ENCODE data around the gene AFF1. TPM values are rescaled to one million over a fixed set of nuclear protein-coding genes. Genes with fewer than 3 reads are reported as not detected.

AFF1 gene
- total and polyA plus RNA-seq, 2 donors (not counting 1 experiment from before 2014, with no cell fraction given) = 15.5 to 21.1 TPM

DNA sequence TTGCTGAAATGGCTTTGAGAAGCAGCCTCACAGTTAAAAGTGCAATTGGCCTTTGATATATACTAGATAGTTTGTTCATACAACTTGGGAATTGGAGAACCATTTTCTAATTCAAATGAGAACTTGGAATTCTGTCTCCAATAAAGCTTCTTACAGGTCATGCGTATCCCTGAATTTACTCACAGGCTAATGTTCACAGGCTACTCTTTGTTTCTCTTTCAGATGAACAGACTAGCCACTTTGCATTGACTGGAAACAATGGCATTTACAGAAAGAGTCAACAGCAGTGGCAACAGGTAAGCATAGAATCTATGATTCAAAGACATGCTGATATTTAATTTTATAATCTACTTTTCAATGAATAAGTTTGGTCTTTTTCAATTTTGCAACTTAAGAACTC lies 13.5 kb downstream of the AFF1 start:
- no peaks in the 10 kb centered on the region for H3K4me1 ChIP-seq (ENCODE audit: control insufficient read depth, extremely low read depth, insufficient read depth, low read length)
- H3K9ac ChIP-seq (ENCODE audit: insufficient read depth, low read length) = no peak overlapping the region
- no peak overlapping the region for H3K4me2 ChIP-seq (ENCODE audit: extremely low read depth, insufficient read depth, low read length)

GRCh38 chr4:86950831-86951525 lies 16.2 kb downstream of the AFF1 start:
- no peak for DNase-seq (ENCODE audit: low read depth in 2 of 2)
- H3K9me3 ChIP-seq (ENCODE audit: control insufficient read depth, insufficient read depth, low read depth, low read length) = no peaks in the 10 kb centered on the region
- peaks cover 2% of the 10 kb centered on the region for H4K20me1 ChIP-seq (ENCODE audit: control insufficient read depth, extremely low read depth, insufficient read depth, low read length)
- no peak overlapping the region for H3K27ac ChIP-seq (ENCODE audit: insufficient read depth, low read length)
- no peak overlapping the region for H3K4me3 ChIP-seq (replicated peaks in 1 of 4; ENCODE audit: control extremely low read depth in 1 of 4, insufficient read depth in 1 of 4, low read depth in 3 of 4, low read length in 4 of 4)
- TF ChIP-seq CTCF (conservative IDR thresholded peaks at IDR 0.05 in 1 of 2, IDR thresholded peaks at IDR 0.05 in 1 of 2; ENCODE audit: low read depth in 1 of 2, low read length in 2 of 2) (no peak), EZH2 (IDR thresholded peaks at IDR 0.05; ENCODE audit: low read length, missing control alignments) (no peak)
- H3K79me2 ChIP-seq (ENCODE audit: control insufficient read depth, insufficient read depth, low read length) = no peaks in the 10 kb centered on the region
- H3K4me2 ChIP-seq (ENCODE audit: extremely low read depth, insufficient read depth, low read length) = no peak overlapping the region
- no peaks in the 10 kb centered on the region for H3K36me3 ChIP-seq (ENCODE audit: control insufficient read depth, insufficient read depth, low read length)
- H3K4me1 ChIP-seq (ENCODE audit: control insufficient read depth, extremely low read depth, insufficient read depth, low read length) = no peaks in the 10 kb centered on the region
- no peak overlapping the region for H3K9ac ChIP-seq (ENCODE audit: insufficient read depth, low read length)
- no peak overlapping the region for H2AFZ ChIP-seq (ENCODE audit: low read length)
- no peaks in the 10 kb centered on the region for H3K27me3 ChIP-seq (ENCODE audit: control insufficient read depth, insufficient read depth, low read length)

More for the DNA sequence above, 13.5 kb downstream of the AFF1 start:
- Histone ChIP-seq H3K36me3 (ENCODE audit: control insufficient read depth, insufficient read depth, low read length) (no peaks in the 10 kb centered on the region), H2AFZ (ENCODE audit: low read length) (no peak overlapping the region), H4K20me1 (ENCODE audit: control insufficient read depth, extremely low read depth, insufficient read depth, low read length) (peaks cover 2% of the 10 kb centered on the region), H3K27ac (ENCODE audit: insufficient read depth, low read length) (no peak overlapping the region), H3K4me3 (replicated peaks in 1 of 4; ENCODE audit: control extremely low read depth in 1 of 4, insufficient read depth in 1 of 4, low read depth in 3 of 4, low read length in 4 of 4) (no peak overlapping the region), H3K27me3 (ENCODE audit: control insufficient read depth, insufficient read depth, low read length) (no peaks in the 10 kb centered on the region), H3K79me2 (ENCODE audit: control insufficient read depth, insufficient read depth, low read length) (peaks cover 1% of the 10 kb centered on the region), H3K9me3 (ENCODE audit: control insufficient read depth, insufficient read depth, low read depth, low read length) (no peaks in the 10 kb centered on the region)
- DNase-seq (ENCODE audit: low read depth in 2 of 2) = no peak
- no peak for TF ChIP-seq CTCF (conservative IDR thresholded peaks at IDR 0.05 in 1 of 2, IDR thresholded peaks at IDR 0.05 in 1 of 2; ENCODE audit: low read depth in 1 of 2, low read length in 2 of 2)
- TF ChIP-seq EZH2 (IDR thresholded peaks at IDR 0.05; ENCODE audit: low read length, missing control alignments) = no peak

- Histone ChIP-seq H4K20me1 (ENCODE audit: control insufficient read depth, extremely low read depth, insufficient read depth, low read length) (no peaks in the 10 kb centered on the region), H3K9ac (ENCODE audit: insufficient read depth, low read length) (no peak overlapping the region), H3K27me3 (ENCODE audit: control insufficient read depth, insufficient read depth, low read length) (no peaks in the 10 kb centered on the region), H3K27ac (ENCODE audit: insufficient read depth, low read length) (no peak overlapping the region), H2AFZ (ENCODE audit: low read length) (no peak overlapping the region), H3K4me3 (replicated peaks in 1 of 4; ENCODE audit: control extremely low read depth in 1 of 4, insufficient read depth in 1 of 4, low read depth in 3 of 4, low read length in 4 of 4) (no peak overlapping the region), H3K9me3 (ENCODE audit: control insufficient read depth, insufficient read depth, low read depth, low read length) (no peaks in the 10 kb centered on the region), H3K36me3 (ENCODE audit: control insufficient read depth, insufficient read depth, low read length) (no peaks in the 10 kb centered on the region), H3K4me1 (ENCODE audit: control insufficient read depth, extremely low read depth, insufficient read depth, low read length) (peaks cover 14% of the 10 kb centered on the region), H3K79me2 (ENCODE audit: control insufficient read depth, insufficient read depth, low read length) (no peaks in the 10 kb centered on the region), H3K4me2 (ENCODE audit: extremely low read depth, insufficient read depth, low read length) (no peak overlapping the region)
- TF ChIP-seq EZH2 (IDR thresholded peaks at IDR 0.05; ENCODE audit: low read length, missing control alignments) = no peak
- TF ChIP-seq CTCF (conservative IDR thresholded peaks at IDR 0.05 in 1 of 2, IDR thresholded peaks at IDR 0.05 in 1 of 2; ENCODE audit: low read depth in 1 of 2, low read length in 2 of 2) = no peak
- DNase-seq (ENCODE audit: low read depth in 2 of 2) = no peak
These were observed 21.2 kb downstream of the AFF1 start for GRCh38 chr4:86955888-86956451.
